Measurements from ENCODE around the gene ZFR. TPM values are rescaled to one million over a fixed set of nuclear protein-coding genes. Genes with fewer than 3 reads are reported as not detected.

Gene ZFR
- total RNA-seq, result 105 and 117 TPM in 2 replicates

DNA sequence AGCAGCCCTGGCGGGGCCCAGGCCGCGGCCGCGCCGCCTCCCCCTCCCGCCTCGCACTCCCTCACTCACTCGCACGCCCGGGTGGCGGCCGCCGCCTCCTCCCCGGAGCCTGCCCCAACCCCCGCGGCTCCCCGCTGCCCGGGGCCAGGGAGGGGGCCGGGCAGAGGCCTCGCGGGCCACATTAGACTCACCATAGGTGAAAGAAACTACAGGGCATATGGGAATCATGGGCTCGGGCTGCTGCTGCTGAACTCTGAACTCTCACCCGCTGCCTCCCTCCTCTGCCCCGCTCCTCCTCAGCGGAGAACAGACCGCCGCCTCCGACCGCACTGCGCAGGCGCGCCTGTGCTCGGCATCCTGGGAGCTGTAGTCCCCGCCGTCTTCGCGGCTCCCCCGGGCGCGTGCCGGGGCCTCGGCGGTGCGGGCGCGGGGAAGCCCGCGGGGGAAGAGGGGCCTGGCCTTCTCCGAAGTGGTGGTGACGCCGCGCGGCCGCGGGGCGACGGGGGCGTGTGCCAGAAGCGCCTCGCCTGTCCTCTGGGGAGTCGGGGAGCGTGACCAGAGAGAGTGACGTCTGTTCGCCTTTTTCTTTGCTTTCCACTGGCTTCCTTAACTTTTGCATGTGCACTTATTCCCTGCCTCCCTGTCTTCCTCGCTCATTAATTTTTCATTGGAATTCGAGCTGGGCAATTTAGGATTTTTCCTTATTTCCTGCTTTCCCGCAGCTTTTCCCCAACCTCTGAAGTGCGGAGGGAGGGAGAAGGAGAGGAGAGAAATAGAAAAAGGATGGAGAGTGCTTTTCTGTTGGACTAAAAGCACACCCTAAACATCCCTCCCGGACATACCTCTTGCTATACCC is at the start of gene ZFR:
Gene ZFR (minus strand): TSS at position 310 of the 856 bp plus-strand sequence. CDS start 82 bp downstream, at position 228.

GRCh38 chr5:32312595-32313332 is 131.8 kb downstream of the ZFR start, which contains the start of gene MTMR12:
Gene MTMR12, minus strand, starts transcription at chr5:32312939. Its CDS starts 101 bp downstream, at chr5:32312838.

Small RNA genes within 50 kb of the gene (small RNA-seq; reads per million reads assigned to genes)
- gene MIR579 (not detected), gene RNU6-378P (1.2 reads per million, percentile 23 among the genes with 10 or more reads in this experiment)

Other genes with a start within 250 kb of the ZFR start
- gene MTMR12, start 131.8 kb downstream of the ZFR start, total RNA-seq, result 19.8 and 20.4 TPM in 2 replicates
- 98.5 and 112 TPM in 2 replicates for gene SUB1, start 140.8 kb upstream of the ZFR start, total RNA-seq